Measurements from ENCODE around the gene PTGES2. TPM values are rescaled to one million over a fixed set of nuclear protein-coding genes. Genes with fewer than 3 reads are reported as not detected.

PTGES2 gene
- 100 to 1,000 TPM; 111 to 155 TPM for total RNA-seq
- long read RNA-seq, transcript PTGES2-202 (7 exons, 2,331 nt): major isoform, 21 of 38 reads
- long read RNA-seq, partial matches to known transcripts: 6 of 38 reads
- long read RNA-seq, other reads (novel, unspliced or antisense): 11 of 38 reads

GRCh38 chr9:128127568-128127989 lies at the start of gene PTGES2:
TSS of gene PTGES2 (minus strand) at chr9:128127729. CDS start at chr9:128127717, 12 bp downstream.
- DNase-seq (peak; percentile 89), ATAC-seq (peak; percentile 90)
- intact Hi-C loops (cut with DNase I): no loop called here

- intact Hi-C loops (cut with DNase I): no loop called here
- no peak for DNase-seq
Observed at GRCh38 chr9:128175726-128176125, 48.2 kb upstream of the PTGES2 start.

GRCh38 chr9:128175102-128175563 lies 47.6 kb upstream of the PTGES2 start:
- intact Hi-C loops (cut with DNase I): no loop called here
- ATAC-seq (no peak), DNase-seq (no peak)

More at GRCh38 chr9:128175726-128176125, 48.2 kb upstream of the PTGES2 start:
- no peak for ATAC-seq

- intact Hi-C loops (cut with DNase I): no loop called here
- ATAC-seq (no peak), DNase-seq (no peak)
Observed at GRCh38 chr9:128174062-128174461, 46.5 kb upstream of the PTGES2 start.

- intact Hi-C loops (cut with DNase I): no loop called here
- no peak for DNase-seq
- ATAC-seq: no peak
Observed at GRCh38 chr9:128169925-128170324, 42.4 kb upstream of the PTGES2 start.

- intact Hi-C loops (cut with DNase I): no loop called here
- DNase-seq: no peak
- ATAC-seq: no peak
Observed at GRCh38 chr9:128169492-128169891, 42.0 kb upstream of the PTGES2 start.

- ATAC-seq (no peak), DNase-seq (no peak)
- intact Hi-C loops (cut with DNase I): no loop called here
Observed at GRCh38 chr9:128168731-128169308, 41.3 kb upstream of the PTGES2 start.

GRCh38 chr9:128167209-128167608 lies 39.7 kb upstream of the PTGES2 start:
- no peak for DNase-seq

GRCh38 chr9:128166169-128166568 lies 38.6 kb upstream of the PTGES2 start:
- intact Hi-C loops (cut with DNase I): no loop called here
- DNase-seq: no peak
- no peak for ATAC-seq

More at GRCh38 chr9:128167209-128167608, 39.7 kb upstream of the PTGES2 start:
- intact Hi-C loops (cut with DNase I): no loop called here
- no peak for ATAC-seq

- intact Hi-C loops (cut with DNase I): no loop called here
- ATAC-seq (no peak), DNase-seq (no peak)
Observed at GRCh38 chr9:128164307-128164885, 36.9 kb upstream of the PTGES2 start.

- DNase-seq (no peak), ATAC-seq (no peak)
- intact Hi-C loops (cut with DNase I): no loop called here
Observed at GRCh38 chr9:128163523-128164306, 36.2 kb upstream of the PTGES2 start.

- ATAC-seq (no peak), DNase-seq (no peak)
- intact Hi-C loops (cut with DNase I): no loop called here
Observed at GRCh38 chr9:128163027-128163515, 35.5 kb upstream of the PTGES2 start.

GRCh38 chr9:128162215-128163026 lies 34.9 kb upstream of the PTGES2 start:
- peak; percentile 63 for DNase-seq
- intact Hi-C loops (cut with DNase I): no loop called here
- ATAC-seq: peak in 1 of 2 donors; percentile 44

GRCh38 chr9:128161215-128161902 lies 33.8 kb upstream of the PTGES2 start:
- intact Hi-C loops (cut with DNase I): no loop called here
- DNase-seq (no peak), ATAC-seq (peak in 1 of 2 donors; percentile 2)

GRCh38 chr9:128160603-128160987 lies 33.1 kb upstream of the PTGES2 start:
- ATAC-seq (peak in 1 of 2 donors; percentile 4), DNase-seq (peak; percentile 54)
- intact Hi-C loops (cut with DNase I): no loop called here

- ATAC-seq (peak; percentile 95 to 97), DNase-seq (peak; percentile 95)
- intact Hi-C loops (cut with DNase I): no loop called here
Observed at GRCh38 chr9:128159784-128160602, 32.5 kb upstream of the PTGES2 start, which contains the start of gene BBLN. TSS of gene BBLN (plus strand) at chr9:128160265. CDS start at chr9:128160408, 143 bp downstream.

GRCh38 chr9:128159522-128159783 lies 31.9 kb upstream of the PTGES2 start:
- intact Hi-C loops (cut with DNase I): no loop called here
- ATAC-seq (no peak), DNase-seq (no peak)
